Neural cell (in vitro differentiated cells): ENCODE data around the gene ASB14. TPM values are rescaled to one million over a fixed set of nuclear protein-coding genes. Genes with fewer than 3 reads are reported as not detected.
"Not testable (repeated sequence)": the region's sequence is repeated elsewhere in the genome, so short reads cannot be mapped to it uniquely, and the experiment has no call there.

ENCODE experiments used
- H2AFZ ChIP-seq: fragments of 200-600, 300-800 bp; sonication (generic), shearing (Covaris generic); 2 replicates; pipeline ENCODE4 v1.6.0; 2014; ENCODE audit warnings: low read depth, mild to moderate bottlenecking, antibody characterized with exemption, low read length, moderate library complexity
- H3F3A ChIP-seq: fragments of 200-600 bp; shearing (Covaris generic); 2 replicates; pipeline ENCODE4 v1.6.1; 2016; ENCODE audit warnings: mild to moderate bottlenecking, moderate library complexity, mixed read lengths, antibody characterized with exemption, low read length; ENCODE audit not compliant: insufficient read depth, poor library complexity, severe bottlenecking
- H3K27ac ChIP-seq: fragments of 200-600, 300-800 bp; sonication (generic), shearing (Covaris generic); 2 replicates; pipeline ENCODE4 v1.5.1; 2014; ENCODE audit warnings: mild to moderate bottlenecking, low read length, moderate library complexity
- H3K27me3 ChIP-seq: fragments of 300-800, 200-600 bp; sonication (generic), shearing (Covaris generic); 2 replicates; pipeline ENCODE4 v1.6.0; 2014; ENCODE audit warnings: mild to moderate bottlenecking, low read depth, low read length, moderate library complexity; ENCODE audit not compliant: insufficient read depth
- H3K36me3 ChIP-seq: fragments of 300-800, 200-600 bp; sonication (generic), shearing (Covaris generic); 2 replicates; pipeline ENCODE4 v1.5.1; 2014; ENCODE audit warnings: mild to moderate bottlenecking, antibody characterized with exemption, low read length, moderate library complexity; ENCODE audit not compliant: insufficient read depth
- H3K4me2 ChIP-seq: fragments of 300-800, 200-600 bp; sonication (generic), shearing (Covaris generic); 2 replicates; pipeline ENCODE4 v1.6.0; 2014; ENCODE audit warnings: mild to moderate bottlenecking, low read length
- H3K4me3 ChIP-seq: fragments of 300-800, 200-600 bp; sonication (generic), shearing (Covaris generic); 2 replicates; pipeline ENCODE4 v1.5.1; 2014; ENCODE audit warnings: mild to moderate bottlenecking, low read length, moderate library complexity
- H3K79me2 ChIP-seq: fragments of 200-600 bp; shearing (Covaris generic); replicated peaks from 2 replicates; pipeline ENCODE4 v1.6.0; 2014; ENCODE audit warnings: mild to moderate bottlenecking, low read length, moderate library complexity; ENCODE audit not compliant: insufficient read depth
- H3K9ac ChIP-seq: fragments of 300-800, 200-600 bp; sonication (generic), shearing (Covaris generic); 2 replicates; pipeline ENCODE4 v1.6.1; 2016; ENCODE audit warnings: mild to moderate bottlenecking, low read length, mixed read lengths
- H3K9me2 ChIP-seq: fragments of 200-600 bp; shearing (Covaris generic); 2 replicates; pipeline ENCODE4 v1.6.1; 2016; ENCODE audit warnings: mild to moderate bottlenecking, low read length, mixed read lengths; ENCODE audit not compliant: insufficient read depth
- H3K9me3 ChIP-seq: fragments of 200-600, 300-800 bp; sonication (generic), shearing (Covaris generic); 2 replicates; pipeline ENCODE4 v1.6.1; 2016; ENCODE audit warnings: mild to moderate bottlenecking, mixed run types, low read length, moderate library complexity, mixed read lengths
- H4K20me1 ChIP-seq: fragments of 200-600 bp; shearing (Covaris generic); 2 replicates; pipeline ENCODE4 v1.6.1; 2016; ENCODE audit warnings: mild to moderate bottlenecking, mixed run types; ENCODE audit not compliant: insufficient read depth
- EP300 ChIP-seq: fragments of 450-650 bp; conservative IDR thresholded peaks from 2 replicates; pipeline ENCODE4 v1.6.1; 2014; ENCODE audit warnings: antibody characterized with exemption, mild to moderate bottlenecking, moderate library complexity; ENCODE audit not compliant: poor library complexity, severe bottlenecking
- EZH2 ChIP-seq: fragments of 200-600, 300-800 bp; shearing (Covaris generic), sonication (generic); IDR thresholded peaks from 2 replicates; pipeline ENCODE4 v1.6.1; 2014; ENCODE audit warnings: antibody characterized with exemption, low read length, borderline replicate concordance, mild to moderate bottlenecking; ENCODE audit not compliant: insufficient read depth, poor library complexity, severe bottlenecking
- MXI1 ChIP-seq: fragments of 450-650 bp; conservative IDR thresholded peaks from 2 replicates; pipeline ENCODE4 v1.6.1; 2014; ENCODE audit warnings: antibody characterized with exemption, mild to moderate bottlenecking; ENCODE audit not compliant: poor library complexity, severe bottlenecking
- POLR2AphosphoS5 ChIP-seq: IDR thresholded peaks from 2 replicates; pipeline ENCODE4 v1.6.1; 2012
- RAD21 ChIP-seq: fragments of 450-650 bp; conservative IDR thresholded peaks from 2 replicates; pipeline ENCODE4 v1.6.1; 2014; ENCODE audit warnings: antibody characterized with exemption, mild to moderate bottlenecking, moderate library complexity
- SMC3 ChIP-seq: fragments of 450-650 bp; conservative IDR thresholded peaks from 2 replicates; pipeline ENCODE4 v1.6.1; 2014; ENCODE audit warnings: antibody characterized with exemption, mild to moderate bottlenecking, moderate library complexity; ENCODE audit not compliant: poor library complexity
- TAF1 ChIP-seq: IDR thresholded peaks from 2 replicates; pipeline ENCODE4 v1.6.1; 2012; ENCODE audit warnings: low read depth
- polyA plus RNA-seq: library from polyadenylated mRNA; depleted of rRNA; stranded (reverse); fragments of >200 nt; gene quantifications from 2 replicates; pipeline ENCODE4 v1.2.3, GENCODE V29; 2014
- TF ChIP-seq, protein P1 (sequence below): fragments of 450-650 bp; IDR thresholded peaks from 2 replicates; pipeline ENCODE4 v1.5.1; 2014; ENCODE audit warnings: antibody characterized with exemption, mild to moderate bottlenecking, moderate library complexity; ENCODE audit not compliant: poor library complexity, severe bottlenecking
- TF ChIP-seq, protein P2 (sequence below): IDR thresholded peaks from 2 replicates; pipeline ENCODE4 v1.6.1; 2012; ENCODE audit warnings: borderline replicate concordance

The ASB14 gene
- polyA plus RNA-seq, 1 donor from 2014 or later = 0.51 TPM

DNA sequence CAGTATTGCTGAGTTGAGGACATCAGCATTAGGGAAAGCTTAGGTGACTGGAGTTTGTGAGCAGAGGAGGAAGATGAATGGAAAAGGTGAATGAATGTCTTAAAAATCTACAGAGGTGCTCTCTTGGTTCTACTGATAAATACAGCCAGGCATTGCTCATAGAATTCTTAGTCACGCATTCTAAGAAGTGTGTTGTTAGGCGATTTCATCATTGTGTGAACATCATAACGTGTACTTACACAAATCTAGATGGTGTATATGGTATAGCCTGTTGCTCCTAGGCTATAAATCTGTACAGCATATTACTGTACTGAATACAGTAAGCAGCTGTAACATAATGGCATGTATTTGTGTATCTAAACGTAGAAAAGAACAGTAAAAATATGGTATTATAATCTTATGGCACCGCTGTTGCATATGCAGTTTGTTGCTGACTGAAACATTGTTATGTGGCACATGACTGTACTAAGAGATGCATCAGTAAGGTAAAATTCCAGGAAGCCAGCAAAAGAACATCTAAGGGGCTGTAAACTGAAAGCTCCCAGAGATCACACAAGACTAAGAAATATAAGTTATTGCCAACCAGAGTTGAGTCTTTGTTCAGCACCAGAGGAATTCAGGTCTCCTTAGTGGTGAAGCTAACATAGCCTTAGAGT, 42.9 kb upstream of the ASB14 start (continued):
- TF ChIP-seq POLR2AphosphoS5 (no peak), SMC3 (no peak), RAD21 (no peak)

DNA sequence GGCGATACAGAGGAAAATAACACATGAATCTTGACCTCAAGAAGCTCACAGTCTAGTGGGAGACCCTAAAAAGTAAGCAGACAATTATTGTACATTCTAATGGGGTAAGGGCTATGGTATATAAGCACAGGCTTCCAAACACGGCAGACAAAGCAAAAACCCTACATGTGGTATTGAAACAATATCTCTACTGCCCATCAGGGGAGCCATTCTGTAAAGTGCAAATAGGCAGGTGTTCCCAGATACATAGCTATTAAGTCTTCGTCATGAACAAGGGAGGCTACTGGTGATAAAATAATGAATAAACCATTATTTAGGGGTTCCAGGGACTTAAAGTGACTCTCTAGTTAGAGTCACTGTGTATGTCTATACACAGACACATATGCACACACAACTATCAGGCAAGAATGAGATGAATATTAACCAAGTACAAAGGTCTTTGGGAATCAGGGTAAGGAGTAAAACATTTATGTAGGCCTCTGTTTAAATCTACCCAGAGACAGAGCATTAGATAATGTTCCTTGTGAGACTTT, 38.7 kb upstream of the ASB14 start:
- H3K79me2 ChIP-seq = no peaks in the 10 kb centered on the region
- H2AFZ ChIP-seq = no peak overlapping the region
- H3K36me3 ChIP-seq = no peaks in the 10 kb centered on the region
- TF ChIP-seq MXI1 = no peak
- no peak for TF ChIP-seq SMC3
- TF ChIP-seq, protein P1, sequence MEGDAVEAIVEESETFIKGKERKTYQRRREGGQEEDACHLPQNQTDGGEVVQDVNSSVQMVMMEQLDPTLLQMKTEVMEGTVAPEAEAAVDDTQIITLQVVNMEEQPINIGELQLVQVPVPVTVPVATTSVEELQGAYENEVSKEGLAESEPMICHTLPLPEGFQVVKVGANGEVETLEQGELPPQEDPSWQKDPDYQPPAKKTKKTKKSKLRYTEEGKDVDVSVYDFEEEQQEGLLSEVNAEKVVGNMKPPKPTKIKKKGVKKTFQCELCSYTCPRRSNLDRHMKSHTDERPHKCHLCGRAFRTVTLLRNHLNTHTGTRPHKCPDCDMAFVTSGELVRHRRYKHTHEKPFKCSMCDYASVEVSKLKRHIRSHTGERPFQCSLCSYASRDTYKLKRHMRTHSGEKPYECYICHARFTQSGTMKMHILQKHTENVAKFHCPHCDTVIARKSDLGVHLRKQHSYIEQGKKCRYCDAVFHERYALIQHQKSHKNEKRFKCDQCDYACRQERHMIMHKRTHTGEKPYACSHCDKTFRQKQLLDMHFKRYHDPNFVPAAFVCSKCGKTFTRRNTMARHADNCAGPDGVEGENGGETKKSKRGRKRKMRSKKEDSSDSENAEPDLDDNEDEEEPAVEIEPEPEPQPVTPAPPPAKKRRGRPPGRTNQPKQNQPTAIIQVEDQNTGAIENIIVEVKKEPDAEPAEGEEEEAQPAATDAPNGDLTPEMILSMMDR = no peak
- no peak for TF ChIP-seq EZH2
- TF ChIP-seq TAF1 = no peak
- TF ChIP-seq POLR2AphosphoS5 = no peak
- TF ChIP-seq, protein P2, sequence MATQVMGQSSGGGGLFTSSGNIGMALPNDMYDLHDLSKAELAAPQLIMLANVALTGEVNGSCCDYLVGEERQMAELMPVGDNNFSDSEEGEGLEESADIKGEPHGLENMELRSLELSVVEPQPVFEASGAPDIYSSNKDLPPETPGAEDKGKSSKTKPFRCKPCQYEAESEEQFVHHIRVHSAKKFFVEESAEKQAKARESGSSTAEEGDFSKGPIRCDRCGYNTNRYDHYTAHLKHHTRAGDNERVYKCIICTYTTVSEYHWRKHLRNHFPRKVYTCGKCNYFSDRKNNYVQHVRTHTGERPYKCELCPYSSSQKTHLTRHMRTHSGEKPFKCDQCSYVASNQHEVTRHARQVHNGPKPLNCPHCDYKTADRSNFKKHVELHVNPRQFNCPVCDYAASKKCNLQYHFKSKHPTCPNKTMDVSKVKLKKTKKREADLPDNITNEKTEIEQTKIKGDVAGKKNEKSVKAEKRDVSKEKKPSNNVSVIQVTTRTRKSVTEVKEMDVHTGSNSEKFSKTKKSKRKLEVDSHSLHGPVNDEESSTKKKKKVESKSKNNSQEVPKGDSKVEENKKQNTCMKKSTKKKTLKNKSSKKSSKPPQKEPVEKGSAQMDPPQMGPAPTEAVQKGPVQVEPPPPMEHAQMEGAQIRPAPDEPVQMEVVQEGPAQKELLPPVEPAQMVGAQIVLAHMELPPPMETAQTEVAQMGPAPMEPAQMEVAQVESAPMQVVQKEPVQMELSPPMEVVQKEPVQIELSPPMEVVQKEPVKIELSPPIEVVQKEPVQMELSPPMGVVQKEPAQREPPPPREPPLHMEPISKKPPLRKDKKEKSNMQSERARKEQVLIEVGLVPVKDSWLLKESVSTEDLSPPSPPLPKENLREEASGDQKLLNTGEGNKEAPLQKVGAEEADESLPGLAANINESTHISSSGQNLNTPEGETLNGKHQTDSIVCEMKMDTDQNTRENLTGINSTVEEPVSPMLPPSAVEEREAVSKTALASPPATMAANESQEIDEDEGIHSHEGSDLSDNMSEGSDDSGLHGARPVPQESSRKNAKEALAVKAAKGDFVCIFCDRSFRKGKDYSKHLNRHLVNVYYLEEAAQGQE = no peak
- no peak for TF ChIP-seq RAD21
- no peak for TF ChIP-seq EP300
- H3K4me2 ChIP-seq = no peak overlapping the region
- H3K27ac ChIP-seq = no peak overlapping the region
- H3K9me3 ChIP-seq = no peaks in the 10 kb centered on the region
- H4K20me1 ChIP-seq = no peaks in the 10 kb centered on the region
- no peaks in the 10 kb centered on the region for H3K27me3 ChIP-seq
- no peaks in the 10 kb centered on the region for H3K9me2 ChIP-seq
- no peak overlapping the region for H3K4me3 ChIP-seq
- H3K9ac ChIP-seq = no peak overlapping the region
- no peaks in the 10 kb centered on the region for H3F3A ChIP-seq

DNA sequence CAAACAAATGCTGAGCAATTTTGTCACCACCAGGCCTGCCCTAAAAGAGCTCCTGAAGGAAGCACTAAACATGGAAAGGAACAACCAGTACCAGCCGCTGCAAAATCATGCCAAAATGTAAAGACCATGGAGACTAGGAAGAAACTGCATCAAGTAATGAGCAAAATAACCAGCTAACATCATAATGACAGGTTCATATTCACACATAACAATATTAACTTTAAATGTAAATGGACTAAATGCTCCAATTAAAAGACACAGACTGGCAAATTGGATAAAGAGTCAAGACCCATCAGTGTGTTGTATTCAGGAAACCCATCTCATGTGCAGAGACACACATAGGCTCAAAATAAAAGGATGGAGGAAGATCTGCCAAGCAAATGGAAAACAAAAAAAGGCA, 34.0 kb upstream of the ASB14 start:
- not testable (repeated sequence) for H3K9me3 ChIP-seq, H3K27ac ChIP-seq, H3K9ac ChIP-seq, H3K9me2 ChIP-seq, H3K4me2 ChIP-seq, H3K36me3 ChIP-seq, H3K27me3 ChIP-seq, H2AFZ ChIP-seq, H3K4me3 ChIP-seq, H3K79me2 ChIP-seq, H3F3A ChIP-seq, H4K20me1 ChIP-seq
